Measurements from ENCODE around the gene ERICH2.

The ERICH2 gene

GRCh38 chr2:170763232-170763631 lies 6.9 kb upstream of the ERICH2 start:
- DNase-seq (ENCODE audit: low read depth): no peak

GRCh38 chr2:170764880-170765261 lies 5.3 kb upstream of the ERICH2 start:
- no peak for DNase-seq (ENCODE audit: low read depth)

GRCh38 chr2:170766693-170767092 lies 3.5 kb upstream of the ERICH2 start:
- DNase-seq (ENCODE audit: low read depth): no peak

DNA sequence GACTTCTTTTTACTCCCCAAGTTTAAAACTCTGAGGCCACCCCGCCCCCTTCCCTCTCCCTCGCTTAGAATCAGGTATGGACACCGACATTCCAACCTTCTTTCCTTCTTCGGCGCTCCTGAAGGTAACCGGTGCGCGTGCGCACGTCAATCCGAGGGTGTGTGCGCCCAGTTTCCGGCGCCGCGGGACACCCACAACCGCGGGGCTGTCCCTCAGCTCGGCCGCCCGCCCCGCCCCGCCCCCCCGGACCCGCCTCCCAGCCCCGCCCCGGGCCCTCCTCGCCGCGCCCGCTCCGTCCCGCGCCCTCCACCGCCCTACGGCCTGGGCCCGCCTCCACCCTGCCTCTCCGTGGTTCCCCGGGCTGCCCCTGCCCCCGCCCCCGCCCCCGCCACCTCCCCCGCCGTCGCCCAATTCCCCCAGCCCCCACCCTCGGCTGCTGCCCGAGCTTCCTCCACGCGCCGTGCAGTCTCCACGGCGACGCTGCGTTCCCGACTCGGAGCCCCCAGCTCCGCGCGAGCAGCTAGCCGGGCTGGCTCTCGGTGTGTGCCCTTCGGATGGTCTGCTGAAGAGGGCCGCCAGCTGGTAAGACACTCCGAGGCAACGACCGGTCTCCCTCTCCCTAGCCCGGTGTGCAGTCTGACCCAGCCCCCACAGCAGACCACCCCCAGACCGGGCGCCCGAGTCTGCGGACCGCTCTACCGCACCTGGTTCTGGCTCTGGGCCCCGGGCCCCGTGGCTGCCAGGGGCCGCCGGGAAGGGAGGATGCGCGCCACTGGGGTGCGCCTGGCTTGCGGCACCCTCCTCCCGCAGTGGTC lies 635 bp downstream of the ERICH2 start:
- DNase-seq (ENCODE audit: low read depth): no peak

GRCh38 chr2:170771421-170771937 lies 1.3 kb downstream of the ERICH2 start:
- DNase-seq (ENCODE audit: low read depth): no peak

GRCh38 chr2:170772295-170772694 lies 2.1 kb downstream of the ERICH2 start:
- no peak for DNase-seq (ENCODE audit: low read depth)

GRCh38 chr2:170774074-170774473 lies 3.9 kb downstream of the ERICH2 start:
- DNase-seq (ENCODE audit: low read depth): no peak

DNA sequence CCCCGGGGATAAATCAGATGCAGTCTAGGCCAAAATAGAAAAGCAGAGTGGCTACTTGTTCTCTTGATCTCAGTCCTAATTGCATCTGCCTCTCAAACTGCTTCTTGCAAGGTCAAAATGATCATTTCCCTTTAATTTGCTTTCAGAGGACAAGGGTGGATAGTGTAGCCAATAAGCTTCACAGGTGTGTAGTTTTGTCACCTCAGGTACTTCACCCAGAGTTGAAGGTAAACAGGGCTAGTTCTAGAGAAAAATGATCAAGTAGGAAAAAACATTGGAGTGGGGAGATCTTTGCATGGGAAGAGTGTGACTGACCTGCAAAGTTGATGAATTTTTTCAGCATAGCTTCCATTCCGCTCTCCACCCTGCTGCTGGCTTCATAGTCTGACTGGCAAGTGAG lies 8.7 kb downstream of the ERICH2 start:
- no peak for DNase-seq (ENCODE audit: low read depth)

DNA sequence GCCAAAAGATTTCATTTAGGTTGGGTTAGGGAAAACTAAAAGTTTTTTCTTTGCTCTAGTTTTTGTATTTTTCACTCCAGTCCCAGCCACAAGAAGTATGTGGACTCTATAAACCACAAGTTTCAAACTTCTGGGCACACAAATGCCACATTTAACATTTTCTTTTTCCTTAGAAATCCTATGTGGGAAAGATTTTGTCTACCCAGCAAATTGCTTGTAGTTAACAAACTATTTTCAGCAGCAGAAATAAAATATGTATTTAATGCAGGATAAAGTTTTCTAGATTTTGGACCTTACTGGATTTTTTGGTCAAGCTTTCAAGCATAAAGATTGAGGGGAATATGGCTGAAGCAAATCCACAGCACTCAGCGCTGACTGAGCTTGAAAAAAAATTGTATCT lies 9.1 kb downstream of the ERICH2 start:
- DNase-seq (ENCODE audit: low read depth): no peak

- DNase-seq (ENCODE audit: low read depth): no peak
Measured at GRCh38 chr2:170782673-170783072, 12.5 kb downstream of the ERICH2 start.

- DNase-seq (ENCODE audit: low read depth): no peak
Measured at GRCh38 chr2:170783549-170783948, 13.4 kb downstream of the ERICH2 start.

- DNase-seq (ENCODE audit: low read depth): no peak
Measured at GRCh38 chr2:170798996-170799395, 28.8 kb downstream of the ERICH2 start.

DNA sequence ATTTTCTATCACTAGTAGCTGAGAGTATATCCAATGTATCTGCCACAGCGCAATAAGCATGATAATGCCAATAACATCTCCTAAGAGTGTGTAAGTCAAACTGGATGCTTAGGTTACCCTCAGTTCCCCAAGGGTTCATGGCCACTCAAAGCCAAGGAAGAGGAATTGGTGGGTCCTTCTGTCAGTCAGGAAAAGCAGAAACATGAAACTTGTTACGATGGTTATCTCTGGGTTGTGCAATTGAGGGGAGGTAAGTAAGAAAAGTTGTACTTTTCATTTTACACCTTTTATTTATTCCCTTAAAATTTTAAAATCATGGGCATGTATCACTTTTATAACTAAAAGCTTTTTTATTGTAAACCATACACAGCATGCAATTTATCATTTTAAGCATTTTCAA lies 36.4 kb downstream of the ERICH2 start:
- DNase-seq (ENCODE audit: low read depth): no peak

GRCh38 chr2:170812710-170813600 lies 42.8 kb downstream of the ERICH2 start:
- peak; percentile 75 for DNase-seq (ENCODE audit: low read depth)

GRCh38 chr2:170813611-170814532 lies 43.7 kb downstream of the ERICH2 start:
- DNase-seq (ENCODE audit: low read depth): no peak

- no peak for DNase-seq (ENCODE audit: low read depth)
Measured at GRCh38 chr2:170814533-170815230, 44.5 kb downstream of the ERICH2 start.

- DNase-seq (ENCODE audit: low read depth): no peak
Measured at GRCh38 chr2:170815311-170815710, 45.1 kb downstream of the ERICH2 start.

GRCh38 chr2:170815746-170816503 lies 45.7 kb downstream of the ERICH2 start:
- DNase-seq (ENCODE audit: low read depth): no peak

GRCh38 chr2:170816504-170817092 lies 46.4 kb downstream of the ERICH2 start, which contains the start of gene GAD1:
Gene GAD1 (plus strand): TSS chr2:170816887. CDS start chr2:170818592, 1,705 bp downstream.
- DNase-seq (ENCODE audit: low read depth): no peak
